GM19372 (cell line): ENCODE results near the gene ARL4A.
"Not testable (repeated sequence)": the region's sequence is repeated elsewhere in the genome, so short reads cannot be mapped to it uniquely, and the experiment has no call there.

ENCODE experiments used
- ATAC-seq: cut with Tn5 transposase; IDR thresholded peaks from one replicate; pipeline ENCODE4 v1.9.1; 2021; ENCODE audit warnings: mild to moderate bottlenecking, low read depth, moderate library complexity; ENCODE audit not compliant: unreplicated experiment

Gene ARL4A

GRCh38 chr7:12686891-12687717 is at the start of gene ARL4A:
ARL4A (plus strand) TSS chr7:12687633; CDS start chr7:12688255, 622 bp downstream.
- peak; percentile 64 for ATAC-seq

- peak; percentile 46 for ATAC-seq
These were observed 49.4 kb upstream of the ARL4A start for GRCh38 chr7:12637819-12638592.

- peak; percentile 44 for ATAC-seq
These were observed 48.5 kb upstream of the ARL4A start for GRCh38 chr7:12638851-12639456.

GRCh38 chr7:12640299-12641096 is 46.9 kb upstream of the ARL4A start:
- no peak for ATAC-seq

- no peak for ATAC-seq
These were observed 46.2 kb upstream of the ARL4A start for GRCh38 chr7:12641196-12641595.

- no peak for ATAC-seq
These were observed 44.9 kb upstream of the ARL4A start for GRCh38 chr7:12642508-12642907.

GRCh38 chr7:12643001-12643643 is 44.3 kb upstream of the ARL4A start:
- no peak for ATAC-seq

GRCh38 chr7:12643644-12644043 is 43.8 kb upstream of the ARL4A start:
- no peak for ATAC-seq

- not testable (repeated sequence) for ATAC-seq
These were observed 42.2 kb upstream of the ARL4A start for GRCh38 chr7:12645212-12645611.

- no peak for ATAC-seq
These were observed 41.3 kb upstream of the ARL4A start for GRCh38 chr7:12646139-12646538.

GRCh38 chr7:12647364-12648219 is 39.8 kb upstream of the ARL4A start:
- ATAC-seq = no peak

- no peak for ATAC-seq
These were observed 38.6 kb upstream of the ARL4A start for GRCh38 chr7:12648704-12649261.

GRCh38 chr7:12649348-12649747 is 38.1 kb upstream of the ARL4A start:
- no peak for ATAC-seq

GRCh38 chr7:12650080-12650479 is 37.4 kb upstream of the ARL4A start:
- no peak for ATAC-seq

- ATAC-seq = no peak
These were observed 34.3 kb upstream of the ARL4A start for GRCh38 chr7:12653110-12653509.

GRCh38 chr7:12653518-12653917 is 33.9 kb upstream of the ARL4A start:
- no peak for ATAC-seq

GRCh38 chr7:12655161-12655560 is 32.3 kb upstream of the ARL4A start:
- ATAC-seq = no peak

GRCh38 chr7:12660423-12660822 is 27.0 kb upstream of the ARL4A start:
- not testable (repeated sequence) for ATAC-seq

GRCh38 chr7:12660986-12661385 is 26.4 kb upstream of the ARL4A start:
- not testable (repeated sequence) for ATAC-seq
